ENCODE measurements around the gene PIK3CD.

Gene PIK3CD

DNA sequence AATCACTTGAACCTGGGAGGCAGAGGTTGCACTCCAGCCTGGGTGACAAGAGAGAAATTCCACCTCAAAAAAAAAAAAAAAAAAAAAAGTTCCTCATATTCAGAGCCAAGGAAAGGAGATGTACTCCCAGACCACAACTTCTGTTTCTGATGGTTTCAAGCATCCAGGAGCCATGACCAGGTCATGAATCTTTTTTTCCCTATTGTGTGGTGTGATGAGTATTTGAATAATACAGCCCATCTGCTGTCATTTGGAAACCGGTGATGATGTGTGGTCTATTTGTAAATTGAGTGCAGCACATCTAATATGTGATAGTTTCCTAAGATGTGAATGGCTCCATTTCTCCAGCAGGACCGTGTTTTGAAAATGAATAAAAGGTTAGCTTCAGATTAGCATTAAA, 18.6 kb downstream of the PIK3CD start:
- Histone ChIP-seq H2AFZ (ENCODE audit: low read length) (no peak overlapping the region), H3K9ac (ENCODE audit: low read length) (no peak overlapping the region), H4K20me1 (ENCODE audit: insufficient read depth, low read length) (no peaks in the 10 kb centered on the region), H3K9me2 (ENCODE audit: low read depth, low read length) (no peaks in the 10 kb centered on the region), H3K79me2 (ENCODE audit: insufficient read depth, low read length) (no peaks in the 10 kb centered on the region), H3K4me3 (ENCODE audit: low read depth, low read length, poor library complexity, severe bottlenecking) (no peak overlapping the region), H3F3A (ENCODE audit: insufficient read depth, low read length) (no peaks in the 10 kb centered on the region), H3K36me3 (ENCODE audit: insufficient read depth, low read length) (peaks cover 5% of the 10 kb centered on the region; the same call in 1 of the 2 replicates), H3K4me1 (ENCODE audit: insufficient read depth, low read length, severe bottlenecking) (no peaks in the 10 kb centered on the region), H3K9me3 (ENCODE audit: low read length) (no peaks in the 10 kb centered on the region), H3K4me2 (ENCODE audit: low read length) (no peak overlapping the region), H3K27ac (ENCODE audit: low read depth, low read length, poor library complexity, severe bottlenecking) (no peak overlapping the region), H3K27me3 (ENCODE audit: insufficient read depth, low read length) (no peaks in the 10 kb centered on the region)
- TF ChIP-seq EZH2 (IDR thresholded peaks at IDR 0.05; ENCODE audit: borderline replicate concordance, low read length) = no peak
- TF ChIP-seq, protein P1, sequence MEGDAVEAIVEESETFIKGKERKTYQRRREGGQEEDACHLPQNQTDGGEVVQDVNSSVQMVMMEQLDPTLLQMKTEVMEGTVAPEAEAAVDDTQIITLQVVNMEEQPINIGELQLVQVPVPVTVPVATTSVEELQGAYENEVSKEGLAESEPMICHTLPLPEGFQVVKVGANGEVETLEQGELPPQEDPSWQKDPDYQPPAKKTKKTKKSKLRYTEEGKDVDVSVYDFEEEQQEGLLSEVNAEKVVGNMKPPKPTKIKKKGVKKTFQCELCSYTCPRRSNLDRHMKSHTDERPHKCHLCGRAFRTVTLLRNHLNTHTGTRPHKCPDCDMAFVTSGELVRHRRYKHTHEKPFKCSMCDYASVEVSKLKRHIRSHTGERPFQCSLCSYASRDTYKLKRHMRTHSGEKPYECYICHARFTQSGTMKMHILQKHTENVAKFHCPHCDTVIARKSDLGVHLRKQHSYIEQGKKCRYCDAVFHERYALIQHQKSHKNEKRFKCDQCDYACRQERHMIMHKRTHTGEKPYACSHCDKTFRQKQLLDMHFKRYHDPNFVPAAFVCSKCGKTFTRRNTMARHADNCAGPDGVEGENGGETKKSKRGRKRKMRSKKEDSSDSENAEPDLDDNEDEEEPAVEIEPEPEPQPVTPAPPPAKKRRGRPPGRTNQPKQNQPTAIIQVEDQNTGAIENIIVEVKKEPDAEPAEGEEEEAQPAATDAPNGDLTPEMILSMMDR (IDR thresholded peaks at IDR 0.05; ENCODE audit: low read length) = no peak

DNA sequence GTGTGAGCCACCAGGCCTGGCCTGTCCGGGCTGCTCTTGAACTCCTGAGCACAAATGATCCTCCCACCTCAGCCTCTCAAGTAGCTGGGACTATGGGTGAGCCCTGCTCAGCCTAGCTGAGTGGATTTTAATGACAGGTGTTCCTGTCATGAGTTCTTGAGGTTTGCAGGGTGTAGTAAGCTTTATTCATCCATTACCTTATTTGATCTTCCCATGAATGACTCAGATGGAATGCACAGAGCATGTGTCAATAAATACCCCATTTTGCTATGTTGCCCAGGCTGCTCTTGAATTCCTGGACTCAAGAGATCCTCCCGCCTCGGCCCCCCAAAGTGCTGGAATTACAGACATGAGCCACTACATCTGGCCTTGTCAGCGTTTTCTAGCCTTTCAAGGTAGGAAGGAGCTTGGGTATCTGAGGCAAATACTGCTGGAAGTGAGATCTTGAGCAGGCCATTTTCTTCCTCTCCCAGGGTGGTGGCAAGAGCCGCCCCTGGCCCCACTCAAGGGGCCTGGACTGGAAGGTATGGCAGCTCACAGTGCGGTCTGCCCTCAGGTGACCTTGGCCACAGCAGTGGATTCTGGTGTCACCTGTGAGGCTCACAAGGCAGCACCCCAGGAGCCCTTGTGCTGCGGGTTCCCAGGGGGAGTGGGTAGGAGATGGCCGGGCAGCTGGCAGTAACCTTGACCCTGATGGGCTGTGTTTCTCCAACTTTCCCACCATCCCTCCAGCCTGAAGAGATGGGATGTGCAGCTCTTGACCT, 20.0 kb downstream of the PIK3CD start:
- H3F3A ChIP-seq (ENCODE audit: insufficient read depth, low read length) = no peaks in the 10 kb centered on the region
- H3K9me2 ChIP-seq (ENCODE audit: low read depth, low read length) = no peaks in the 10 kb centered on the region
- H3K27me3 ChIP-seq (ENCODE audit: insufficient read depth, low read length) = no peaks in the 10 kb centered on the region
- H3K4me3 ChIP-seq (ENCODE audit: low read depth, low read length, poor library complexity, severe bottlenecking) = no peak overlapping the region
- no peak overlapping the region for H3K4me2 ChIP-seq (ENCODE audit: low read length)
- H2AFZ ChIP-seq (ENCODE audit: low read length) = no peak overlapping the region
- peaks cover 5% of the 10 kb centered on the region; the same call in 1 of the 2 replicates for H3K36me3 ChIP-seq (ENCODE audit: insufficient read depth, low read length)
- no peaks in the 10 kb centered on the region for H3K9me3 ChIP-seq (ENCODE audit: low read length)
- H3K79me2 ChIP-seq (ENCODE audit: insufficient read depth, low read length) = no peaks in the 10 kb centered on the region
- TF ChIP-seq, protein P1 (IDR thresholded peaks at IDR 0.05; ENCODE audit: low read length) = no peak
- no peak for TF ChIP-seq EZH2 (IDR thresholded peaks at IDR 0.05; ENCODE audit: borderline replicate concordance, low read length)
- H3K27ac ChIP-seq (ENCODE audit: low read depth, low read length, poor library complexity, severe bottlenecking) = no peak overlapping the region
- no peaks in the 10 kb centered on the region for H4K20me1 ChIP-seq (ENCODE audit: insufficient read depth, low read length)
- H3K9ac ChIP-seq (ENCODE audit: low read length) = no peak overlapping the region
- peaks cover 3% of the 10 kb centered on the region for H3K4me1 ChIP-seq (ENCODE audit: insufficient read depth, low read length, severe bottlenecking)

DNA sequence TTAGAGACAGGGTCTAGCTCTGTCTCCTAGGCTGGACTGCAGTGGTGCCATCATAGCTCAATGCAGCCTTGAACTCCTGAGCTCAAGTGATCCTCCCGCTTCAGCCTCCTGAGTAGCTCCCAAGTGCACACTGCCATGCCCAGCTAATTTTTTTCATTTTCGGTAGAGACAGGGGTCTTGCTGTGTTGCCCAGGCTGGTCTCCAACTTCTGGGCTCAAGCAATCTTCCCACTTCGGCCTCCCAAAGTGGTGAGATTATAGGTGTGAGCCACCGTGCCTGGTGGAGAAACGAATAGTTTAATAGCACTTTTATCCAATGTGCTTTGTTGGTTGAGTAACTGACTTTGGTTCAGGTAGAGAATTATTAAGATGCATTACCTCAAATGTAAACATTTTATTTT, 20.9 kb downstream of the PIK3CD start:
- H3F3A ChIP-seq (ENCODE audit: insufficient read depth, low read length) = no peaks in the 10 kb centered on the region
- H3K4me3 ChIP-seq (ENCODE audit: low read depth, low read length, poor library complexity, severe bottlenecking) = no peak overlapping the region
- no peak overlapping the region for H3K27ac ChIP-seq (ENCODE audit: low read depth, low read length, poor library complexity, severe bottlenecking)
- peaks cover 5% of the 10 kb centered on the region; the same call in 1 of the 2 replicates for H3K36me3 ChIP-seq (ENCODE audit: insufficient read depth, low read length)
- H2AFZ ChIP-seq (ENCODE audit: low read length) = no peak overlapping the region
- H3K4me2 ChIP-seq (ENCODE audit: low read length) = no peak overlapping the region
- TF ChIP-seq EZH2 (IDR thresholded peaks at IDR 0.05; ENCODE audit: borderline replicate concordance, low read length) = no peak
- TF ChIP-seq, protein P1 (IDR thresholded peaks at IDR 0.05; ENCODE audit: low read length) = no peak
- H4K20me1 ChIP-seq (ENCODE audit: insufficient read depth, low read length) = no peaks in the 10 kb centered on the region
- H3K9me2 ChIP-seq (ENCODE audit: low read depth, low read length) = no peaks in the 10 kb centered on the region
- H3K9me3 ChIP-seq (ENCODE audit: low read length) = no peaks in the 10 kb centered on the region
- peaks cover 8% of the 10 kb centered on the region for H3K4me1 ChIP-seq (ENCODE audit: insufficient read depth, low read length, severe bottlenecking)
- no peaks in the 10 kb centered on the region for H3K27me3 ChIP-seq (ENCODE audit: insufficient read depth, low read length)
- H3K79me2 ChIP-seq (ENCODE audit: insufficient read depth, low read length) = no peaks in the 10 kb centered on the region
- H3K9ac ChIP-seq (ENCODE audit: low read length) = no peak overlapping the region

Data from OCI-LY1 (cell line).